Measurements from ENCODE around the gene IL17C. TPM values are rescaled to one million over a fixed set of nuclear protein-coding genes. Genes with fewer than 3 reads are reported as not detected.
"Not testable (repeated sequence)": the region's sequence is repeated elsewhere in the genome, so short reads cannot be mapped to it uniquely, and the experiment has no call there.

The IL17C gene
- total RNA-seq, 1 experiment from 2014 or later = not detected

GRCh38 chr16:88606148-88606757, 32.1 kb upstream of the IL17C start:
- Histone ChIP-seq H3K4me2 (ENCODE audit: low read length) (no peak overlapping the region), H3K4me3 (ENCODE audit: low read length) (no peak overlapping the region), H2AFZ (ENCODE audit: low read length) (no peak overlapping the region), H3K9ac (ENCODE audit: low read length) (no peak overlapping the region), H3K27me3 (ENCODE audit: low read length) (no peaks in the 10 kb centered on the region), H3K9me3 (ENCODE audit: low read length) (no peaks in the 10 kb centered on the region), H3F3A (ENCODE audit: low read length, unreplicated experiment) (no peaks in the 10 kb centered on the region), H3K9me2 (replicated peaks; ENCODE audit: low read length) (no peaks in the 10 kb centered on the region), H3K79me2 (ENCODE audit: low read length) (no peaks in the 10 kb centered on the region), H3K4me1 (ENCODE audit: insufficient read depth, low read length) (no peaks in the 10 kb centered on the region), H3K27ac (ENCODE audit: low read length) (no peak overlapping the region), H4K20me1 (ENCODE audit: low read length) (no peaks in the 10 kb centered on the region), H3K36me3 (ENCODE audit: low read depth, low read length) (peaks cover 4% of the 10 kb centered on the region; the same call in 1 of the 2 replicates)
- TF ChIP-seq EZH2phosphoT487 (IDR thresholded peaks at IDR 0.05; ENCODE audit: borderline replicate concordance, low read length) (no peak), CTCF (conservative IDR thresholded peaks at IDR 0.05; ENCODE audit: low read depth, low read length) (no peak), EZH2 (IDR thresholded peaks at IDR 0.05; ENCODE audit: low read length, unreplicated experiment) (no peak)
- ATAC-seq (no peak), DNase-seq (no peak)
- ChIA-PET CTCF (no interaction called here), POLR2A (ENCODE audit: unreplicated experiment) (no interaction called here)
- BruUV-seq (replicated peaks) = no TSS peak
- intact Hi-C loops (cut with micrococcal nuclease) = no loop called here

GRCh38 chr16:88608076-88608475, 30.3 kb upstream of the IL17C start:
- ATAC-seq (no peak), DNase-seq (no peak)
- intact Hi-C loops (cut with micrococcal nuclease) = no loop called here
- TF ChIP-seq EZH2phosphoT487 (IDR thresholded peaks at IDR 0.05; ENCODE audit: borderline replicate concordance, low read length) = no peak
- TF ChIP-seq CTCF (conservative IDR thresholded peaks at IDR 0.05; ENCODE audit: low read depth, low read length) = no peak
- no peak for TF ChIP-seq EZH2 (IDR thresholded peaks at IDR 0.05; ENCODE audit: low read length, unreplicated experiment)
- Histone ChIP-seq H3K4me2 (ENCODE audit: low read length) (no peak overlapping the region), H4K20me1 (ENCODE audit: low read length) (no peaks in the 10 kb centered on the region), H3F3A (ENCODE audit: low read length, unreplicated experiment) (no peaks in the 10 kb centered on the region), H3K27ac (ENCODE audit: low read length) (no peak overlapping the region), H3K9ac (ENCODE audit: low read length) (no peak overlapping the region), H3K9me2 (replicated peaks; ENCODE audit: low read length) (no peaks in the 10 kb centered on the region), H3K27me3 (ENCODE audit: low read length) (no peaks in the 10 kb centered on the region), H3K36me3 (ENCODE audit: low read depth, low read length) (peaks cover 4% of the 10 kb centered on the region; the same call in 1 of the 2 replicates), H2AFZ (ENCODE audit: low read length) (no peak overlapping the region), H3K9me3 (ENCODE audit: low read length) (no peaks in the 10 kb centered on the region), H3K4me3 (ENCODE audit: low read length) (no peak overlapping the region), H3K79me2 (ENCODE audit: low read length) (no peaks in the 10 kb centered on the region), H3K4me1 (ENCODE audit: insufficient read depth, low read length) (no peaks in the 10 kb centered on the region)
- BruUV-seq (replicated peaks) = no TSS peak
- ChIA-PET POLR2A (ENCODE audit: unreplicated experiment) (no interaction called here), CTCF (no interaction called here)

GRCh38 chr16:88609426-88609825, 28.9 kb upstream of the IL17C start:
- H2AFZ ChIP-seq (ENCODE audit: low read length); POLR2A ChIA-PET (ENCODE audit: unreplicated experiment); H3K27ac ChIP-seq (ENCODE audit: low read length); H3K4me2 ChIP-seq (ENCODE audit: low read length); ATAC-seq; H3K9ac ChIP-seq (ENCODE audit: low read length); H3K4me1 ChIP-seq (ENCODE audit: insufficient read depth, low read length); H3F3A ChIP-seq (ENCODE audit: low read length, unreplicated experiment); H3K79me2 ChIP-seq (ENCODE audit: low read length); H3K4me3 ChIP-seq (ENCODE audit: low read length); BruUV-seq (replicated peaks); H3K9me3 ChIP-seq (ENCODE audit: low read length); intact Hi-C loops (cut with micrococcal nuclease); CTCF ChIA-PET; H3K27me3 ChIP-seq (ENCODE audit: low read length); H3K9me2 ChIP-seq (replicated peaks; ENCODE audit: low read length); DNase-seq; H3K36me3 ChIP-seq (ENCODE audit: low read depth, low read length); H4K20me1 ChIP-seq (ENCODE audit: low read length): not testable (repeated sequence)
